GM12872 (cell line): ENCODE data around the gene NCAPD2.
A peak's percentile ranks its signal among the peaks of the same experiment; 100 is the strongest.

ENCODE experiments used
- TF ChIP-seq, protein P1 (sequence below): IDR thresholded peaks from 3 replicates; pipeline ENCODE4 v1.5.1; 2011; ENCODE audit warnings: low read depth, mild to moderate bottlenecking, low read length, moderate library complexity; ENCODE audit not compliant: insufficient read depth

The NCAPD2 gene

GRCh38 chr12:6536894-6537579, 43.1 kb downstream of the NCAPD2 start:
- TF ChIP-seq, protein P1, sequence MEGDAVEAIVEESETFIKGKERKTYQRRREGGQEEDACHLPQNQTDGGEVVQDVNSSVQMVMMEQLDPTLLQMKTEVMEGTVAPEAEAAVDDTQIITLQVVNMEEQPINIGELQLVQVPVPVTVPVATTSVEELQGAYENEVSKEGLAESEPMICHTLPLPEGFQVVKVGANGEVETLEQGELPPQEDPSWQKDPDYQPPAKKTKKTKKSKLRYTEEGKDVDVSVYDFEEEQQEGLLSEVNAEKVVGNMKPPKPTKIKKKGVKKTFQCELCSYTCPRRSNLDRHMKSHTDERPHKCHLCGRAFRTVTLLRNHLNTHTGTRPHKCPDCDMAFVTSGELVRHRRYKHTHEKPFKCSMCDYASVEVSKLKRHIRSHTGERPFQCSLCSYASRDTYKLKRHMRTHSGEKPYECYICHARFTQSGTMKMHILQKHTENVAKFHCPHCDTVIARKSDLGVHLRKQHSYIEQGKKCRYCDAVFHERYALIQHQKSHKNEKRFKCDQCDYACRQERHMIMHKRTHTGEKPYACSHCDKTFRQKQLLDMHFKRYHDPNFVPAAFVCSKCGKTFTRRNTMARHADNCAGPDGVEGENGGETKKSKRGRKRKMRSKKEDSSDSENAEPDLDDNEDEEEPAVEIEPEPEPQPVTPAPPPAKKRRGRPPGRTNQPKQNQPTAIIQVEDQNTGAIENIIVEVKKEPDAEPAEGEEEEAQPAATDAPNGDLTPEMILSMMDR, result no peak

DNA sequence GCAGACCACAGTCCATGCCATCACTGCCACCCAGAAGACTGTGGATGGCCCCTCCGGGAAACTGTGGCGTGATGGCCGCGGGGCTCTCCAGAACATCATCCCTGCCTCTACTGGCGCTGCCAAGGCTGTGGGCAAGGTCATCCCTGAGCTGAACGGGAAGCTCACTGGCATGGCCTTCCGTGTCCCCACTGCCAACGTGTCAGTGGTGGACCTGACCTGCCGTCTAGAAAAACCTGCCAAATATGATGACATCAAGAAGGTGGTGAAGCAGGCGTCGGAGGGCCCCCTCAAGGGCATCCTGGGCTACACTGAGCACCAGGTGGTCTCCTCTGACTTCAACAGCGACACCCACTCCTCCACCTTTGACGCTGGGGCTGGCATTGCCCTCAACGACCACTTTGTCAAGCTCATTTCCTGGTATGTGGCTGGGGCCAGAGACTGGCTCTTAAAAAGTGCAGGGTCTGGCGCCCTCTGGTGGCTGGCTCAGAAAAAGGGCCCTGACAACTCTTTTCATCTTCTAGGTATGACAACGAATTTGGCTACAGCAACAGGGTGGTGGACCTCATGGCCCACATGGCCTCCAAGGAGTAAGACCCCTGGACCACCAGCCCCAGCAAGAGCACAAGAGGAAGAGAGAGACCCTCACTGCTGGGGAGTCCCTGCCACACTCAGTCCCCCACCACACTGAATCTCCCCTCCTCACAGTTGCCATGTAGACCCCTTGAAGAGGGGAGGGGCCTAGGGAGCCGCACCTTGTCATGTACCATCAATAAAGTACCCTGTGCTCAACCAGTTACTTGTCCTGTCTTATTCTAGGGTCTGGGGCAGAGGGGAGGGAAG, 43.9 kb downstream of the NCAPD2 start:
- TF ChIP-seq, protein P1, result peak; percentile 82

GRCh38 chr12:6538420-6539313, 44.8 kb downstream of the NCAPD2 start:
- TF ChIP-seq, protein P1, result no peak

GRCh38 chr12:6539314-6539682, 45.4 kb downstream of the NCAPD2 start:
- TF ChIP-seq, protein P1, result no peak

- TF ChIP-seq, protein P1, result no peak
Measured at GRCh38 chr12:6539707-6540134, 45.8 kb downstream of the NCAPD2 start.

- TF ChIP-seq, protein P1, result peak; percentile 33; the same call in 1 of the 3 replicates
Measured at GRCh38 chr12:6540181-6540877, 46.4 kb downstream of the NCAPD2 start.
